Heart left ventricle (tissue), 16 donors: ENCODE measurements around the gene ETV2. TPM values are rescaled to one million over a fixed set of nuclear protein-coding genes. Genes with fewer than 3 reads are reported as not detected.

Experiments used
- ATAC-seq, 4 donors: fragments of 200-7000 bp; cut with Tn5 transposase; one replicate each; pipeline ENCODE4 v1.9.1; 2020 to 2022; ENCODE audit warnings: moderate library complexity in 4 of 4, mild to moderate bottlenecking in 3 of 4, moderate number of reproducible peaks in 1 of 4
- DNase-seq, 5 donors: peaks; one replicate each; pipeline ENCODE4 v3.0.0-alpha.2; 2020
- H3K27ac ChIP-seq, 12 donors: fragments of 200-600 bp; sonication (generic) in 4 of 12; one replicate each; pipeline versions ENCODE4 v1.5.0 to v1.8.0; 2016 to 2022; ENCODE audit warnings: mild to moderate bottlenecking in 2 of 12
- H3K27me3 ChIP-seq, 9 donors: fragments of 200-600 bp; sonication (generic) in 2 of 9; one replicate each; pipeline versions ENCODE4 v1.5.1 to v1.8.0; 2016 to 2022; ENCODE audit warnings: mild to moderate bottlenecking in 3 of 9
- H3K36me3 ChIP-seq, 9 donors: fragments of 200-600 bp; sonication (generic) in 2 of 9; one replicate each; pipeline versions ENCODE4 v1.5.0 to v1.8.0; 2018 to 2022; ENCODE audit warnings: mild to moderate bottlenecking in 2 of 9
- H3K4me1 ChIP-seq, 12 donors: fragments of 200-600 bp; sonication (generic) in 4 of 12; one replicate each; pipeline versions ENCODE4 v1.5.0 to v1.8.0; 2016 to 2022; ENCODE audit warnings: mild to moderate bottlenecking in 3 of 12
- H3K4me3 ChIP-seq, 12 donors: fragments of 200-600 bp; sonication (generic) in 4 of 12; one replicate each; pipeline versions ENCODE4 v1.5.0 to v1.8.0; 2017 to 2022; ENCODE audit warnings: mild to moderate bottlenecking in 9 of 12, moderate library complexity in 4 of 12
- H3K9me3 ChIP-seq, 12 donors: fragments of 200-600 bp; sonication (generic) in 4 of 12; one replicate each; pipeline versions ENCODE4 v1.5.0 to v1.8.0; 2016 to 2022; ENCODE audit warnings: mild to moderate bottlenecking in 1 of 12
- CTCF ChIP-seq, 12 donors: fragments of 200-600 bp; sonication (generic) in 4 of 12; IDR thresholded peaks; one replicate each; pipeline versions ENCODE4 v1.5.0 to v1.8.0; 2018 to 2022; ENCODE audit warnings: antibody characterized with exemption in 12 of 12, mild to moderate bottlenecking in 5 of 12
- POLR2A ChIP-seq, 2 donors: fragments of 450-650 bp; IDR thresholded peaks; one replicate each; pipeline ENCODE4 v1.6.1; 2017; ENCODE audit warnings: antibody characterized with exemption in 2 of 2, mild to moderate bottlenecking in 2 of 2, moderate library complexity in 2 of 2
- WGBS, 4 donors: extraction: QIAGEN DNeasy Blood & Tissue Kit in 2 of 4; methylation state at CpG; one replicate each; pipeline versions ENCODE4 v1.1.5 to v1.1.7; 2013 to 2018; 5-methylcytosine and 5-hydroxymethylcytosine counted together
- intact Hi-C, 10 donors: fragments of 100-400 bp; cut with DNase I; formaldehyde crosslinking; loops; one replicate each; pipeline versions ENCODE4 v1.11.1 to v1.14.2; 2022
- polyA plus RNA-seq, 2 donors: library from polyadenylated mRNA; stranded (reverse); fragments of 200-250 nt; gene quantifications; one replicate each; pipeline ENCODE4 v1.2.3, GENCODE V29; 2013
- total RNA-seq, 9 donors: library from RNA; depleted of rRNA in 2 of 9; stranded (reverse); fragments of >200 nt in 2 of 9; fragmentation: NEBNext Ultra II Directional in 3 of 9; extraction: Animal tissue kit (Norgen Biotek cat#: 25700) in 3 of 9; gene quantifications; one replicate each; pipeline versions ENCODE4 v1.1.0 to v1.2.4, GENCODE V29; 2016 to 2023
- donor health status: ischemic (EF 13 %, LVEDD 7.1; RV severe dilation, severe dysfunction).
- donor health status: healthy with polysubstance abuse.
- donor health status: DM: no; HTN: yes; CAD: no.
- donor health status: DM: no; HTN: no; CAD: no.
- donor health status: ischemic (EF 25% LVEDD 6.9; RV normal size, moderate dysfunction).
- donor health status: ischemic (EF 25% LVEDD 5.7; RV mildly dilated, moderate dysfunction).
- donor health status: healthy.
- donor health status: DM: yes; HTN: yes; CAD: no.
- donor health status: ischemic (EF 35%, LVEDD 5.7; RV mildly dilated, moderate dysfunction).
- donor health status: nonischemic (EF 11% LVEDD 7.7; RV severe dilation, severe dysfunction).
- donor health status: DM: yes; HTN: yes; CAD: no.
- donor health status: PGD.
- donor health status: ischemic (EF 29% LVEDD 5.4; RV normal size, mild dysfunction).
- donor health status: nonischemic (EF 23%, LVEDD 6.1; RV moderate dilation, normal function).

ETV2 gene
- total and polyA plus RNA-seq, 11 donors = 0.23 to 1.6 (median 0.62) TPM; not detected in 2

- Histone ChIP-seq H3K27me3 (no peaks in the 10 kb centered on the region), H3K4me3 (no peak overlapping the region), H3K9me3 (no peaks in the 10 kb centered on the region), H3K36me3 (peaks cover 0 to 100% (median 98%) of the 10 kb centered on the region in 9 donors), H3K4me1 (no peaks in the 10 kb centered on the region), H3K27ac (no peak overlapping the region)
- TF ChIP-seq POLR2A (IDR thresholded peaks at IDR 0.05) (no peak), CTCF (IDR thresholded peaks at IDR 0.05) (no peak)
- DNase-seq = no peak
- WGBS, 4 donors = 93 to 96% (median 95%) methylated on average over 6 of the region's 6 CpGs
- intact Hi-C loops = no loop called here
- no peak for ATAC-seq
Observed at GRCh38 chr19:35656700-35657099, 15.2 kb downstream of the ETV2 start.

- H3K4me1 ChIP-seq = no peaks in the 10 kb centered on the region
- 85 to 92% (median 88%) methylated on average over 15 of the region's 15 CpGs for WGBS, 4 donors
- H3K9me3 ChIP-seq = no peaks in the 10 kb centered on the region
- no peak overlapping the region for H3K4me3 ChIP-seq
- DNase-seq (no peak), ATAC-seq (no peak)
- no peak for TF ChIP-seq POLR2A (IDR thresholded peaks at IDR 0.05)
- peak in 1 of 12 donors; percentile 23 for TF ChIP-seq CTCF (IDR thresholded peaks at IDR 0.05)
- peaks cover 0 to 100% (median 87%) of the 10 kb centered on the region in 9 donors for H3K36me3 ChIP-seq
- H3K27me3 ChIP-seq = no peaks in the 10 kb centered on the region
- H3K27ac ChIP-seq = no peak overlapping the region
- intact Hi-C loops = no loop called here
Observed at GRCh38 chr19:35657904-35658700, 16.6 kb downstream of the ETV2 start.

- no peak for TF ChIP-seq POLR2A (IDR thresholded peaks at IDR 0.05)
- TF ChIP-seq CTCF (IDR thresholded peaks at IDR 0.05) = no peak
- Histone ChIP-seq H3K27me3 (no peaks in the 10 kb centered on the region), H3K4me1 (no peaks in the 10 kb centered on the region), H3K36me3 (peaks cover 0 to 90% (median 60%) of the 10 kb centered on the region in 9 donors), H3K27ac (no peak overlapping the region), H3K4me3 (no peak overlapping the region), H3K9me3 (no peaks in the 10 kb centered on the region)
- intact Hi-C loops = no loop called here
- WGBS, 4 donors = 96 to 98% (median 98%) methylated on average over 6 of the region's 6 CpGs
- DNase-seq (no peak), ATAC-seq (no peak)
Observed at GRCh38 chr19:35661995-35662340, 20.4 kb downstream of the ETV2 start.

- 77 to 88% (median 85%) methylated on average over 3 of the region's 3 CpGs for WGBS, 4 donors
- TF ChIP-seq CTCF (IDR thresholded peaks at IDR 0.05) = no peak
- TF ChIP-seq POLR2A (IDR thresholded peaks at IDR 0.05) = no peak
- no peak for DNase-seq
- H3K36me3 ChIP-seq = peaks cover 0 to 69% (median 40%) of the 10 kb centered on the region in 9 donors
- H3K27me3 ChIP-seq = no peaks in the 10 kb centered on the region
- intact Hi-C loops = no loop called here
- no peak for ATAC-seq
- H3K9me3 ChIP-seq = no peaks in the 10 kb centered on the region
- H3K27ac ChIP-seq = no peak overlapping the region
- no peaks in the 10 kb centered on the region for H3K4me1 ChIP-seq
- H3K4me3 ChIP-seq = no peak overlapping the region
Observed at GRCh38 chr19:35663981-35664380, 22.4 kb downstream of the ETV2 start.
